CMK (cell line): Measurements from ENCODE around the gene PDE4D.
"Not testable (repeated sequence)": the region's sequence is repeated elsewhere in the genome, so short reads cannot be mapped to it uniquely, and the experiment has no call there.

Source experiments
- DNase-seq: peaks from one replicate; pipeline ENCODE4 v3.0.0-alpha.2; 2010; ENCODE audit warnings: low read depth

PDE4D gene

DNA sequence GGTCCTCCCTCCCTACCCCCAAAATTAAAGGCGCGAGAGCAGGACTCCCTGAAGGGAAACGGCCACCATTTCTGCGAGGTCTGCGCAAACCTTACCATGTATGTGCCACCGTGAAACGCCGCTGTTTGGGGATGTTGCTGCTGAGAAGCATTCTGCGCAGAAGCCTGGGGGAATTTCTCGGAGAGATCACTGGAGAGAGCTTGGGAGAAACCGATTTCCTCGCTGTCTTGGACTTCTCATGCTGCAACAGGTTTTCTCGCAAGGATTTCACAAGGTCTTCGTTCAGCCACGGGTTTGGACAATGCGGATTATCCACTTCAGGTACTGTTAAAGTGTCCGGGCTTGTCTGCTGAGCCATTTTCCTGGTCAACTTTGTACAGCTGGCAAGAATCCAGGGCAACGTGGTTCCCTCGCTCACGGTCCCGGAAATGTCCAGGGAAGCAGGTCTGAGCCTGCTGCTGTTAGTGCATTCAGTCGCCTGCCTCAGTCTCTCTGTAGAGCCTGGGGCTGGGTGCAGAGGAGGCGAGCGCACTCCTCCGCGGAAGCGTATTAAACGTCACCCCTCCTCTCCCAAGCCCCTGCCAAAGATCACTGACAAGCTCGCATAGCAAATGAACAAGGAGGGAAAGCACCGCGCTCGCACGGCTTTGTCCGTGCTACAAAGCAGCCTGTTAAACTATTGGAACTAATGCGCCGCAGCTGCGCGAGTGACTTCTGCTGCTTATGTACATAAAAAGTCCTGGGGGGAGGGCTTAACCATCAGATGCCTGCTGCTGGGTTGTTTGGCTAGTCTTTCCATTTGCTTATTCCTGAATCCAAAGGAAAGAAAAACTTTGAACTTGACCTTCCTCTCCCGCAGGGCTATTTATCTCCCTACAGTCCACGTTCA is 125.1 kb downstream of the PDE4D start:
- DNase-seq, result no peak

DNA sequence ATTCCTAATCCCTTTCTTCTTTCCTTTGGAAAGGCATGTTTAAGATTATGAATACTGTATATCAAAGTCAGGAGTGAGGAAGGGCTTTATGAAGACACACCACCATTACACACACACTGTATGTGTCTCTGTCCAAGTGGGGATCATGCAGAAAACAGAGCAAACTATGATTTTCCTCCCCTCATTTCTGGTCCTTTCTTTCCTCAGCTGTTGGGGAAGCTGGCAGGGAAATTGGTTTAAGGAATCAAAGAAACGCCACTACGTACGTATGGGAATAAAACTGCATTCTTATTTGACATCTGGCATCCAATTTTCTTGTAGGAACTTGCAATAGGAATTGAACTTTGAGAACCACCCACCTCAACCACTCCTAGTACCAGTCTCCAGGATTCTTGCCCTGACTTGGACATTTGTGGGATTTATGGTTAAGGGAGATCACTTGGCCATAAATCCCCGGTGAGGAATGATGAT is 125.8 kb downstream of the PDE4D start:
- no peak for DNase-seq

DNA sequence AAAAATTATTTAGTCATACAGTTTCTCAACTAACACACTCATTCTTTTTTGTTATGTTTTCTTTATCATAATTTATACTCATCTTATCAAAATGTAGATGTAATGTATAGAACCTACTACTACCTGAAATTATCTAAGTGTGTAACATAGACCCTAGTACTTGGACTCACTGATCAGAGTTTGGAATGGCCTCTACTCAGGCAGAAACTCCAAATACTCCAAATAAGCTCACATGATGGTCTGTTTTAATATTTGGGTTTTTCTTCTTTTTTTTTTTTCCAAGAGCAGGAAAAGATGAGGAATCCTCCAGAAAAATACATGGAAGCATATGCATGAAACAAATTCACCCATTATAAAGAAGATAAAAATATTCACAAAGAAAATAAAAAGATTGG is 126.3 kb downstream of the PDE4D start:
- no peak for DNase-seq

DNA sequence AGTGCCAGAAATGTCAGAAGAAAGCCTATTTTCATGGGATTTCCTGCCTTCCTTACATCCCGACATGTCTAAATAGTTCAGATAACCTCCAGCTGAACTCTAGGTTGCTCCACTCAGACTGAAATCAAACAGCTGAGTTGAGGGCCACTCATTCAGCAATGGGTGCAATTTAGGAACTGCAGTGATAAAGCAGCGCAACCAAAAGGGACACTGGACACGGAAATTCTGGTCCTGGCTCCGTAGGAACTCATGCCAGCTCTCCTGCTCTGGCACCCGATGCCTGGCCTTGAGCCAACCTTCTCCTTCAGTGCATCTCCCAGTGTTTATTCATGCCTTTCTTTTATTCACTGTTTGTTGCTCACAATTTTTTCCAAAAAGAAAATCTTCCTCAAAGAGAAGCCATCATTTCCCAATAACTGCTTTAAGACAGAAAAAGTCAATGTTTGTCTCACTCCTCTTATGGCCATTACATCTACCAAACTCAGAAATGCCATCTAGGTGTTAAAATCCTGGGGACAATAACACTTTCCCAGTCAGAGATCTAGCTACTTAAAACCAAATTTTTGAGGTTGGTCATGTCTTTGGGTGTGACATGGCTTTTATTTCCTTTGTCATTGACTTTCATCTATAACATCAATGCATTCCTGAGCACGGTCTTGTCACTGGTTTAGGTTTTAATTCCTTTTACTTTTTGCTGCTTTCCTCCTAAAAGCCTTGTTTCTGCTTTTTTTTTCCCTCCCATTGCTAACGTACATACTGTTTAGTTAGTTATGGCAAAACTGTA is 126.9 kb downstream of the PDE4D start:
- DNase-seq, result no peak

DNA sequence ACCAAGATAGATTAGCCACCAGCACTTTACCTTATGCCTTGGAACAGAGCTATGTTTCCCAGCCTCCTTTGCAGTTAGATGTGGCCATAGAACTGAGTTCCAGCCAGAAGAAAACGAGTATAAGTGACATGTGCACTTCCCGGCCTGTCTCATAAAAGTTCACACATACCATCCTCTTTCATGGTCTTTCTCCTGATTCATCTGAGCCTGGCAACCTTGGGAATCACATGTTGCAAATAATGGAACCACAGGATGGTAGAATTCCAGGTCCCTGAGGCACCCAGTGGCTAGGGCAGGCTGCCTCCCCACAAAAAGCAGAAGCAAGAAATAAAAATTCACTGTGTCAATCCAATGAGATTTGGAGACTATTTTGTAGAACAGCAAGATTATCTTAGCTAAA is 128.1 kb downstream of the PDE4D start:
- no peak for DNase-seq

DNA sequence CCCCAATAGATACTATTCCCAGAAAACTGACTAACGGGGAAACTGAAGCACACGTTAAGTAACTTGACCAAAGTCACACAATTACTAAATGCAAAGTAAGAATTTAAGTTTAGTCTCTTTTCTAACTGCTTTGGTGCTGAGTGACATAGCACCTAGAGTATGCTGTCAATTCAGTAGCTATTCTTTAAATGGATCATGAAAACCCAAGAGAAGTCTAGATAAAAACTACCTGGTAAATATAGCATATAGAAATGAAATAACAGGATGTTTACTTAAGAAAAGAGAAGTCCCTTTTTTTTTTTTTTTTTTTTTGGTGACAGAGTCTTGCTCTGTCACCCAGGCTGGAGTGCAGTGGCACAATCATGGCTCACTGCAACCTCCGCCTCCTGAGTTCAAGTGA is 129.2 kb downstream of the PDE4D start:
- no peak for DNase-seq

DNA sequence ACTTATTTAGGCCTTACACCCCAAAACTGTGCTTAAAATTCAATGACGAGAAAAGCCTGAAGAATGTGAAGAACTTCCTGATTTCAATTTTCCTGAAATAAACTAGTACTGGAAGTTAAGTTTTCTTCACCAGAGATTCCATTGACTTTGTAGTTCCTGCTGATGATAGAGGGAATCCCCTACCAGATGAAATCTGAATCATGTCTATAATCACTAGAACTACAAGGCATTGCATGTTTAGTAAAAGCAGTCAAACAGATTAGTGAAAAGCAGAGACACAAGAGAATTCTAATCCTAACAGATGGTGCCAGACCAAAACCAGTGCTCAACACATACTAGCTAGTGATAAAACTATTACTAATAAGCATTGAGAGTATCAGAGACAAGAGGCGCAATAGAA is 130.0 kb downstream of the PDE4D start:
- no peak for DNase-seq

DNA sequence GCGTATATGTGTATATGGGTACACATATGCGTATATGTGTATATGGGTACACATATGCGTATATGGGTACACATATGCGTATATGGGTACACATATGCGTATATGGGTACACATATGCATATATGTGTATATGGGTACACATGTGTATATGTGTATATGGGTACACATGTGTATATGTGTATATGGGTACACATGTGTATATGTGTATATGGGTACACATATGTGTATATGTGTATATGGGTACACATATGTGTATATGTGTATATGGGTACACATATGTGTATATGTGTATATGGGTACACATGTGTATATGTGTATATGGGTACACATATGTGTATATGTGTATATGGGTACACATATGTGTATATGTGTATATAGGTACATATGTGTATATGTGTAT is 131.3 kb downstream of the PDE4D start:
- not testable (repeated sequence) for DNase-seq

DNA sequence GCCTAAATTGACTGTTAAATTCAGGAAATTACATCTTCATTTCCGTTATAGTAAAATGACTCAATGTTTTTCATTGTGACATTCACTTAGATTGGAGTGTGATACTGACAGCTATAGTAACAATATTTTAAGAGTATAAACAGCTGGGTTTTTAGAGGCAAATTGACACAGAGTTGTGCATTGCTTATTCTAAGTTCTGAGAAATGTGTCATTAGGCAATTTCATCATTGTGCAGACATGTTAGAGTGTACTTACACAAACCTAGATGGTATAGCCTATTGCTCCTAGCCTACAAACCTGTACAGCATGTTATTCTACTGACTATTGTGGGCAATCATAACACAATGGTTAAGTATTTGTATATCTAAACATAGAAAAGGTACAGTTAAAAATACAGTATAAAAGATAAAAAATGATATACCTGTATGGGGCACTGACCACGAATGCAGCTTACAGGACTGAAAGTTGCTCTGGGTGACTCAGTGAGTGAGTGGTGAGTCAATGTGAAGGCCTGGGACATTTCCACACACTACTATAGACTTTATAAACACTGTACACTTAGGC is 132.7 kb downstream of the PDE4D start:
- no peak for DNase-seq

DNA sequence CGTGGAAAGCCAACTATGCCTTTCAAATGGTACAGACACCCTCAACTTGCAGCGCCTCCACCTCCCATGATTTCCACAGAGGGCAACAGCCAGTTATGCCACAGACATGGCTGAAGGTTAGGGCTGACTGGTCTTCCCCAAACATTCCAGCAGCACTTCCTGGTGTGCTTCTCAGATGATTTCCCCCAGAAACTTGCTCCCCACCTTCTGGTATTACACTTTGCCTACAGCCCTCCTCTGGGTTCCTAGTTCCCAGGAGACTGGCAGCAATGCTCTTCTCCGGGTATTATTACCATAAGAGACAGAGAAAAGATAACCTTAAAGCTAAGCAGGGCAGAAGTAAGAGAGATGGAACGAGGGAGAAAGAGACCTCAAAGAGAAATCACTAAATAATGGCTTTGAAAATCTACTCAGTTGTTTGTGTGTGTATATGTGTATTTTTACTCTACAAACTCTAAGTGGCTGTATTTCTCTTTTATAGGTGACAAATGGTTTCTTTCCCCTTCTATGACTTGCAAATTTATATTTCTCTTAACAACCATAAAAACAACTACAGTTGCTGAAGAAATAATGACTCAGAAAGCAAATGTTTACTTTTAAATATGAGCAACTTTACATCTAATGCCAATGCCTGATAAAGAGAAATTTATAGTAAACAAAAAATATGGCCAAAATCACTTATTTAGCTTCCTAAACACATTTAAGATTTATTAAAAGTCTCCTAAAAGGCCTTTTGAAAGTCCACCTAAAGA is 133.8 kb downstream of the PDE4D start:
- DNase-seq, result no peak

DNA sequence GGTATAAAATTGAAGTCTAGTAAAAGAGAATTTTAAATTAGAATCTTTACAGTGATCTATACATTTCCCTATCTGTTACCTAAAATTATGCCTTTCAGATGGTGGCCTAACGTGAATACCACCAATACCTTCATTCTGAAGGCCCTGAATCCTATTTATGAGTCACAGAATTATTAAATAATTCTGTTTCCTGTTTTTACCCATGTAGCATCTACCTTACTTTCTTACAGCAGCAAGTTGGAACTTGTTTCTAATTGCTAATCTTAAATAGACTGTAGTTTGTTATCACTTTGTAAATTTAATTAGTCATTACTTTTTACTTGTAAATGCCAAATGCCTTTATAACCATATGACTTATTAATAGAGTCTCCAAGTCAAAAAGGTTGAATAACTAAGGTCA is 135.0 kb downstream of the PDE4D start:
- DNase-seq, result no peak

DNA sequence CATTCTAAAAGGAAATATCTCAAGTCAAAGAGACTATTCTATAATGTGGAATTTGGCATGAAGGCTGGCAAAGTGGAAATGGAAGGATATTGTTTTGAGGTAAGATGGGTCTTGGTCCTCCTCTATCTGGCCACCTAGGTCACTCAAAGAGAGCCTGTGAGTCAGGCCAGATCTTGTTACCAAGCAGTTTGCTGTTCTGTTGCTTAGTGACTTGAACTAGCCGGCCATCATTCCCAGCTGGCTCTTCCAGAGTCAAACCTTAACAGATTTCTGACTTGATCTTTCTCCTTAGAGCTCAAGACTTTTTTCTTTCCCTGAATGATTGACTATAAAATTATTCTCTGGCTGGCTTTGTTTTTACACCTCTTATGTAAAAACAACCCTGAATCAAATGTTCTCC is 136.1 kb downstream of the PDE4D start:
- DNase-seq, result no peak

DNA sequence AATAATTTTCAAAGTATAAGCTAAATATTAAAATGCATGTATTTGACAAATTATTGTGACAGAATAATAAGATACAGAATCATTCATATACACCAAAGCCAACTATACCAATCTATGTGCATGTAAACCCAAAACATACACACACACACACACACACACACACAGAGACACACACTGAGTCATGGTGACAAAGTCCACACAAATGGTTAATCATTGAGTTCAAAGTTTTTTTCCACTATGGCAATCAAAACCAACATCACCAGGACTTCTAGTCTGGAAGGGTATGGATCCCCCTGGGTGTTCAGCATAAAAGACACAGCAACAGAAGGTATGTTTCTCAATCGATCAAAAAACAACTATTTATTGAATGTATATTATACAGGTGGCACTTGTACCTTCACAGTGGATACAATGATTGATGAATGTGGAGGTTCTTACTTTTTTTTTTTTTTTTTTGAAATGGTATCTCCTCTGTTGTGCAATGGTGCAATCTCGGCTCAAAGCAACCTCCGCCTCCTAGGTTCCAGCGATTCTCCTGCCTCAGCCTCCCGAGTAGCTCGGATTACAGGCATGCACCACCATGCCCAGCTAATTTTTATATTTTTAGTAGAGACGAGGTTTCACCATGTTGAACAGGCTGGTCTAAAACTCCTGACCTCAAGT is 137.0 kb downstream of the PDE4D start:
- no peak for DNase-seq

DNA sequence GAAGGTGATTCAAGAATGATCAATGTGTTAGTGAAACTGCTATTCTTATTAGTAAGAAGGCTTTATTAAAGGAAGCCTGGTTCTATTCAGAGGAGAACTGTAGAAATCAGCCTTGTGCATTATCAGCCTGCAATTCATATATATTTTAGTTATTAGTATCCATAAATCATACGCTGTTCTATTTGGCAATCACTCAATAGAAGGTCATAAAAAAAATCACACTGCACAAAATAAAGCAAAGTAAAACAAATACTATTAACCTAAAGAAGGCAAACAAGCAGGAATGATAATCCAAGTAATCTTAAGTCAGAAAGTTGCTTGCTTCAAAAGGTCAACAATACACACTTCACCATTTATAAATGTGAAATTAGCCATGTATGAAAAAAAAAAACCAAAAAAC is 138.1 kb downstream of the PDE4D start:
- DNase-seq, result no peak

DNA sequence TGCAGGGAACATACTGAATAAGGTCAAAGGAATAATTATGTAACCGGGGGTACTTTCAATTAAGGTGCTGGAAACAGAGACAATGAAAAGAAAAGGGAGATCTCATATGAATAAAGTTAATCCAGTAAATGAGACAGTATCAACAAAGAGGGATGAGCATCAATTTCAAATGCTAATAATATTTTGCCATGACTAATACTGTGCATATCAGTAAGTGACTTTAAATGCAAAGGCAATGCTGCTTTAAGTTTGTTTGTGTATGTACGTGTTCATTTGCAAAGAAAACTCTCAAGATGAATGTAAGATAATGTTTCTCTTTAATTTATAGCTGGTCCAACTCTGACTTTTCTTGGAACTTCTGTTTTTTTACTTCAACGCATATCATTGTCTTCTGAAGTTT is 139.9 kb downstream of the PDE4D start:
- DNase-seq, result no peak

DNA sequence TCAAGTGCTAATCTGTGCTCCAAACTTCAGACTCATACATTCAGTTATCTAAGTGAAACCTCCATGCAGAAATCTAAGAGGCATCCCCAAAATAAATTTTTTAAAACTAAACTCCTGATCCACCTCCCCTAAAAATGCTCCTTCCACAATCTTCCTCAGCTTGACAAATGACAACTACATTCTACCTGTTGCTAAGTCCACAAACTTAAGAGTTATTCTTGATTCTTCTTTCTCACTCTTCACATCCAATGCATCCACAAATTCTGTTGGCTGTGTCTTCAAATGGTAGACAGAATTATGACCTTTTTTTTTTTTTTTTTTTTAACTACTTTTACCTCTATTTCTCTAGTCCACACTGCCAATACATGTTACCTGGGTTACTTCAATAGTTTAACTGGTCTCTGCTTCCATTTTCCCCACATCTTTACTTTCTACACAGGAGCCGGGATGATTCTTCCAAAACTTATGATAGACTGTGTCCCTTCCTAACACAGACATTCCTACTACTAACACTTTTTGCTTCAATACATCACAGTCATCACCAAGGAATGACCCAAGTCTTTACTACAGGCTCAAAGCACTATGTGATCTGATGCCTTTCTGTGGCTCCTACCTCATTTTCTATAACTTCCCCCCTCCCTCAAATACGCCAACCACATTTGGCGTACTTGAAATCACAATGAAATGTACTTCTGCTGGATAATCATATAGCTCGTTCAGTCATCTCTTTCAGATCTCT is 143.6 kb downstream of the PDE4D start:
- no peak for DNase-seq

DNA sequence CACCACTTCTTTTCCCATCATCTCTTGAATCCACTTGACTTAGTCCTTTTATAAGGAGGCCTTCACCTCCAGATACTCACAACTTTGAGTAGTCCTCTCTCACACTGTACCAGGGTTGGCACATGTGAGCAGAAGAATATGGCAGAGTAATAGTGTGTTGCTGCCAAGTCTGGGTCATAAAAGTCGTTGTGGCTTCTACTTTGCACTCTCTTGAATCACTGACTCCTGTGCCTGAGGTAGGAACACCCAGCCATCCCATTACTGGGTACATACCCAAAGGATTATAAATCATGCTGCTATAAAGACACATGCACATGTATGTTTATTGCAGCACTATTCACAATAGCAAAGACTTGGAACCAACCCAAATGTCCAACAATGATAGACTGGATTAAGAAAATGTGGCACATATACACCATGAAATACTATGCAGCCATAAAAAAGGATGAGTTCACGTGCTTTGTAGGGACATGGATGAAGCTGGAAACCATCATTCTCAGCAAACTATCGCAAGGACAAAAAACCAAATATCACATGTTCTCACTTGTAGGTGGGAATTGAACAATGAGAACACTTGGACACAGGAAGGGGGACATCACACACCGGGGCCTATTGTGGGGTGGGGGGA is 145.4 kb downstream of the PDE4D start:
- not testable (repeated sequence) for DNase-seq

DNA sequence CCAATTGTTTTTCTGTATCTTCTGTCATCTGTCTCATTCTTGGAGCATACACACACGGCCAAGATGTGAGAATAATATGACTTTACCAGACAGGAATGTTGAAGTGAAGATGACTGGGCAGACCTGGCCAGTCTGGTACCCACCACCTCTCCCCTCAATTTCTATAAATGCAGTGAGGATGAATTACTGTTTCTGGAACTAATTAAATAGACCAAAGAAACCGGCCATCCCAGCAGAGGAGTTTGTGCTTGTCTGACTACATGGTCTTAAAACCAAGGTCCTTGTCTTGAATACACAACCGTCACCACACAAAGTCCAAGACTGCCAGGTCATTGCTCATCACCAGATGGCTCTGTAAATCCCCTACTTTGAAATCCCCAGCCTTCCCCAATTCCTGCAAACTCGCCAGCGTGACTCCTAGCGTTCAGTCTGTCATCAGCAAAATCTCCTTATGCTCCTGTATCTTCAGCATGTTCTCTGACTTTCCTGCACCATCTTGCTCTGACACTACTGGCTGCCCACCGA is 147.2 kb downstream of the PDE4D start:
- DNase-seq, result no peak

DNA sequence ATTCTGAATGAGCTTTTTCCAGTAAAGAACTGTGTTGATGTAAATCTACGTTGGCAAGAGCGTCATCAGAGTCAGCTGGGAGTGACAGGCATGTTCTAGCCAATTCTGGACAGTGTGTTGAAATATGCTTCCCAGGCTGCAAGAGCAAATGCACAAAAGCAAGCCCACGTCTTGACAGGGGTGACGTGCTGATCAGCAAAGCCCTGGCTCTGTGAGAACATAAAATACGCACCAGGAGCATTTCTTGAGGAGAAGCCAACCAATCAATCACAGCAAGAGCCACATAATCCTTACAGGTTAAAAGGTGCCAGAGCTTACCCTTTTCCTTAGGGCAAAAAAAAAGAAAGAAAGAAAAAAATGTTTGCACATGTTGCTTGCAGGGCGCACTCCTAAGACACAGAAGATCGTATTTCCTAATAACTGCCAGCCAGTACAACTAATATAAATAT is 148.1 kb downstream of the PDE4D start:
- no peak for DNase-seq

DNA sequence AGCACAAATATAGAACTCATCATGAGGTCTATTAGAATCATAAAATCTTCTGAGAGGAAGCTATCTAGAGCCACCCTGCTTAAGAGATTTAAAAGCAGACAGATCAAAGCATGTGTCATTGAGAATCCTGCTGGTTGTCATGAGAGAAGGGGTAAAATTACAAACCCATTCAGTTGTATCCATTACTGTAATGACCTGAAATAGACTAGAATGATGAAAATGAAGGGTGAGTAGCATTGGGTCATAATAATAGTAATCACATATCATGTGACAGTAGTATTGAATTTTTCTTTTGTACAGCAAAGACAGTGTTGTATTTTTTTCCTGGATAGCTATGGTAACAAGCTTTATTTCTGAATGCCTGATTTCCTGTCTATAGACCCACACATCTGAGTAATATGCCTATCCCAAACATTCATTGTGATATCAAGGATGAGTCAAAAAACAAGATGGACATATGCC is 149.0 kb downstream of the PDE4D start:
- no peak for DNase-seq
